Common myeloid progenitor, CD34-positive (primary cell): Measurements from ENCODE around the gene SSBP3.

ENCODE experiments used
- CTCF ChIA-PET: fragments of 350-600 bp; sonication (Branson Sonifier 250); formaldehyde crosslinking; loops from one replicate; lab custom pipeline; 2021; ENCODE audit warnings: antibody characterized with exemption; lab: Charles Lee
- POLR2A ChIA-PET: fragments of 350-600 bp; sonication (Branson Sonifier 250); formaldehyde crosslinking; loops from one replicate; lab custom pipeline; 2021; ENCODE audit warnings: antibody characterized with exemption; lab: Charles Lee
- DNase-seq, 3 donors: peaks; one replicate each; pipeline versions ENCODE4 v3.0.0 to v3.0.0-alpha.2; 2013
- H3K27ac ChIP-seq, 2 experiments: 1 replicate in 1 of 2; 2 replicates in 1 of 2; pipeline ENCODE4 v1.7.0; 2013; ENCODE audit warnings: inconsistent platforms in 2 of 2, low read length in 2 of 2, mild to moderate bottlenecking in 2 of 2, low read depth in 1 of 2, moderate library complexity in 1 of 2; ENCODE audit not compliant: severe bottlenecking in 2 of 2, insufficient read depth in 1 of 2, poor library complexity in 1 of 2
- H3K27me3 ChIP-seq, 5 experiments: replicated peaks in 2 of 5; 1 replicate in 3 of 5; 2 replicates in 2 of 5; pipeline versions ENCODE4 v1.6.1 to v1.7.0; 2013; ENCODE audit warnings: low read length in 4 of 5, mild to moderate bottlenecking in 2 of 5, moderate library complexity in 2 of 5, inconsistent platforms in 1 of 5; ENCODE audit not compliant: insufficient read depth in 5 of 5, control insufficient read depth in 4 of 5
- H3K36me3 ChIP-seq, 4 experiments: 1 replicate in 2 of 4; 2 replicates in 2 of 4; pipeline versions ENCODE4 v1.6.1 to v1.7.0; 2013; ENCODE audit warnings: low read length in 3 of 4, control low read depth in 1 of 4, mild to moderate bottlenecking in 1 of 4; ENCODE audit not compliant: control insufficient read depth in 4 of 4, insufficient read depth in 4 of 4
- H3K4me1 ChIP-seq, 4 experiments: 1 replicate in 3 of 4; 2 replicates in 1 of 4; pipeline versions ENCODE4 v1.6.1 to v1.7.1; 2013; ENCODE audit warnings: low read length in 3 of 4, mild to moderate bottlenecking in 3 of 4, control low read depth in 1 of 4, inconsistent platforms in 1 of 4, moderate library complexity in 1 of 4; ENCODE audit not compliant: control insufficient read depth in 4 of 4, insufficient read depth in 4 of 4; ENCODE audit errors: control extremely low read depth in 1 of 4
- H3K4me3 ChIP-seq, 7 experiments: 1 replicate in 4 of 7; 2 replicates in 3 of 7; pipeline versions ENCODE4 v1.5.1 to v1.7.0; 2013; ENCODE audit warnings: mild to moderate bottlenecking in 7 of 7, low read length in 6 of 7, moderate library complexity in 6 of 7, inconsistent platforms in 2 of 7, low read depth in 2 of 7, control low read depth in 1 of 7; ENCODE audit not compliant: insufficient read depth in 4 of 7, control insufficient read depth in 1 of 7; ENCODE audit errors: extremely low read depth in 1 of 7
- H3K9me3 ChIP-seq, 5 experiments: 1 replicate in 4 of 5; 2 replicates in 1 of 5; pipeline versions ENCODE4 v1.6.1 to v1.7.1; 2013; ENCODE audit warnings: low read length in 4 of 5, mild to moderate bottlenecking in 2 of 5, inconsistent platforms in 1 of 5, low read depth in 1 of 5, moderate library complexity in 1 of 5; ENCODE audit not compliant: control insufficient read depth in 4 of 5, insufficient read depth in 2 of 5; ENCODE audit errors: control extremely low read depth in 1 of 5
- WGBS: methylation state at CpG from one replicate; pipeline ENCODE4 v1.1.5; 2013; ENCODE audit not compliant: insufficient coverage; 5-methylcytosine and 5-hydroxymethylcytosine counted together

SSBP3 gene

GRCh38 chr1:54318246-54318814 lies 87.9 kb downstream of the SSBP3 start:
- peaks cover 0 to 49% (median 9%) of the 10 kb centered on the region in 4 experiments for H3K36me3 ChIP-seq
- peaks cover 0 to 2% (median 1%) of the 10 kb centered on the region in 4 experiments for H3K4me1 ChIP-seq
- H3K27ac ChIP-seq: no peak overlapping the region
- H3K4me3 ChIP-seq: no peak overlapping the region
- no peaks in the 10 kb centered on the region for H3K9me3 ChIP-seq
- CTCF ChIA-PET: no interaction called here
- POLR2A ChIA-PET: no interaction called here
- no peak for DNase-seq
- 100% methylated on average over 2 of the region's 4 CpGs for WGBS
- H3K27me3 ChIP-seq: no peaks in the 10 kb centered on the region

GRCh38 chr1:54317084-54317483 lies 89.1 kb downstream of the SSBP3 start:
- ChIA-PET CTCF (no interaction called here), POLR2A (no interaction called here)
- WGBS: 100% methylated on average over 3 of the region's 7 CpGs
- H3K36me3 ChIP-seq: peaks cover 0 to 55% (median 9%) of the 10 kb centered on the region in 4 experiments
- H3K4me1 ChIP-seq: peaks cover 0 to 9% (median 3%) of the 10 kb centered on the region in 4 experiments
- H3K4me3 ChIP-seq: no peak overlapping the region
- no peak overlapping the region for H3K27ac ChIP-seq
- no peaks in the 10 kb centered on the region for H3K27me3 ChIP-seq
- no peak for DNase-seq
- H3K9me3 ChIP-seq: no peaks in the 10 kb centered on the region

GRCh38 chr1:54315099-54315498 lies 91.1 kb downstream of the SSBP3 start:
- no peak for DNase-seq
- no peak overlapping the region for H3K4me3 ChIP-seq
- no peaks in the 10 kb centered on the region for H3K27me3 ChIP-seq
- ChIA-PET POLR2A (no interaction called here), CTCF (interaction anchor here (0.6 to 2.5 kb wide), 4 partner anchors 17 to 296 kb away, joined by 3 to 8 read pairs (median 3); no protein-coding TSS in a partner anchor)
- H3K4me1 ChIP-seq: peaks cover 0 to 24% (median 11%) of the 10 kb centered on the region in 4 experiments
- peaks cover 0 to 45% (median 5%) of the 10 kb centered on the region in 4 experiments for H3K36me3 ChIP-seq
- no peaks in the 10 kb centered on the region for H3K9me3 ChIP-seq
- H3K27ac ChIP-seq: no peak overlapping the region
- 100% methylated on average over 1 of the region's 4 CpGs for WGBS

DNA sequence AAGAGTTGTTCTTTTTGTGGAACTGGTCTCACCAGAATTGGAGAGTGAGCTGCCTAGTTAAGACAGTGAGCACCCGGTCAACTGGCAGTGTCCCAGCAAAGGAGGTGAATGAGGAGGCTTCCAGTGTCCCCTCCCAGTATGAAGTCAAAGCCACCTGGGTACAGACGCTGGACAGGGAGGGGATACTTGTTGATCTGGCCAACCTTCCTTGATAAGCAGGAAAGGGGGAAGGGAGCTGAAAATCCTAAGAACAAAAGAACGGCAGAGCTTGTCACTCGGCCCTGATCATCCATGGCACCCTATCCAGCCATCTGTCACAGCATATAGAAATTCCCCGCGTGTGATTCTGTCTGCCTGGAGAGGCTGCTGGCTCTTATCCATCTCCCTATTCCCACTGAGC lies 91.5 kb downstream of the SSBP3 start:
- WGBS: 84% methylated on average over 5 of the region's 6 CpGs
- H3K4me1 ChIP-seq: peaks cover 0 to 24% (median 11%) of the 10 kb centered on the region in 4 experiments
- no peak for DNase-seq
- H3K27ac ChIP-seq: peak overlapping the region in 1 of 2 experiments; percentile 8
- CTCF ChIA-PET: interaction anchor here (1.2 to 2.5 kb wide), 3 partner anchors 17 to 175 kb away, joined by 3 to 8 read pairs (median 3); no protein-coding TSS in a partner anchor
- no peaks in the 10 kb centered on the region for H3K9me3 ChIP-seq
- peaks cover 0 to 41% (median 5%) of the 10 kb centered on the region in 4 experiments for H3K36me3 ChIP-seq
- no peaks in the 10 kb centered on the region for H3K27me3 ChIP-seq
- H3K4me3 ChIP-seq: no peak overlapping the region
- POLR2A ChIA-PET: no interaction called here

- H3K4me3 ChIP-seq: no peak overlapping the region
- ChIA-PET CTCF (interaction anchor here (1.0 to 3.2 kb wide), 8 partner anchors 12 to 177 kb away, joined by 3 to 10 read pairs (median 4); no protein-coding TSS in a partner anchor), POLR2A (interaction anchor here (0.5 to 0.6 kb wide), 2 partner anchors 13 to 88 kb away, joined by 3 read pairs; no protein-coding TSS in a partner anchor)
Measured at GRCh38 chr1:54312796-54313316, 93.3 kb downstream of the SSBP3 start.

GRCh38 chr1:54311506-54311905 lies 94.7 kb downstream of the SSBP3 start:
- Histone ChIP-seq H3K4me1 (peaks cover 0 to 24% (median 11%) of the 10 kb centered on the region in 4 experiments), H3K27ac (no peak overlapping the region), H3K27me3 (no peaks in the 10 kb centered on the region), H3K4me3 (no peak overlapping the region), H3K36me3 (peaks cover 0 to 34% (median 5%) of the 10 kb centered on the region in 4 experiments), H3K9me3 (no peaks in the 10 kb centered on the region)
- POLR2A ChIA-PET: no interaction called here
- DNase-seq: no peak
- CTCF ChIA-PET: interaction anchor here (0.9 to 3.2 kb wide), 8 partner anchors 10 to 95 kb away, joined by 3 to 10 read pairs (median 4); no protein-coding TSS in a partner anchor
- WGBS: 94% methylated on average over 5 of the region's 7 CpGs

More at GRCh38 chr1:54312796-54313316, 93.3 kb downstream of the SSBP3 start:
- peaks cover 0 to 24% (median 11%) of the 10 kb centered on the region in 4 experiments for H3K4me1 ChIP-seq
- no peak overlapping the region for H3K27ac ChIP-seq
- no peak for DNase-seq
- no peaks in the 10 kb centered on the region for H3K27me3 ChIP-seq
- no peaks in the 10 kb centered on the region for H3K9me3 ChIP-seq
- WGBS: 53% methylated on average over 5 of the region's 7 CpGs
- H3K36me3 ChIP-seq: peaks cover 0 to 31% (median 5%) of the 10 kb centered on the region in 4 experiments
